Spleen (tissue), 11 donors: ENCODE data around the gene GRK5. TPM values are rescaled to one million over a fixed set of nuclear protein-coding genes. Genes with fewer than 3 reads are reported as not detected.

Source experiments
- DNase-seq: peaks from one replicate; pipeline ENCODE4 v3.0.0-alpha.2; 2020
- H3K27ac ChIP-seq, 8 donors: fragments of 200-600 bp; sonication (generic) in 7 of 8; 1 replicate in 4 of 8; 2 replicates in 4 of 8; pipeline versions ENCODE4 v1.5.0 to v1.8.0; 2016 to 2021; ENCODE audit warnings: inconsistent platforms in 4 of 8, mild to moderate bottlenecking in 4 of 8, moderate library complexity in 1 of 8
- H3K27me3 ChIP-seq, 7 donors: fragments of 200-600 bp; sonication (generic) in 6 of 7; replicated peaks in 1 of 7; 1 replicate in 4 of 7; 2 replicates in 3 of 7; pipeline versions ENCODE4 v1.5.0 to v1.8.0; 2016 to 2021; ENCODE audit warnings: inconsistent platforms in 3 of 7, mild to moderate bottlenecking in 1 of 7
- H3K36me3 ChIP-seq, 6 donors: fragments of 200-600 bp; sonication (generic) in 5 of 6; 1 replicate in 4 of 6; 2 replicates in 2 of 6; pipeline versions ENCODE4 v1.5.0 to v1.8.0; 2016 to 2021; ENCODE audit warnings: inconsistent platforms in 2 of 6
- H3K4me1 ChIP-seq, 6 donors: fragments of 200-600 bp; sonication (generic) in 5 of 6; 1 replicate in 3 of 6; 2 replicates in 3 of 6; pipeline versions ENCODE4 v1.5.0 to v1.8.0; 2016 to 2021; ENCODE audit warnings: inconsistent platforms in 3 of 6
- H3K4me3 ChIP-seq, 8 donors: fragments of 200-600 bp; sonication (generic) in 7 of 8; 1 replicate in 4 of 8; 2 replicates in 4 of 8; pipeline versions ENCODE4 v1.5.0 to v1.8.0; 2016 to 2021; ENCODE audit warnings: inconsistent platforms in 4 of 8, mild to moderate bottlenecking in 4 of 8, moderate library complexity in 2 of 8
- H3K9me3 ChIP-seq, 8 donors: fragments of 200-600 bp; sonication (generic) in 7 of 8; 1 replicate in 4 of 8; 2 replicates in 4 of 8; pipeline versions ENCODE4 v1.5.0 to v1.8.0; 2016 to 2021; ENCODE audit warnings: inconsistent platforms in 4 of 8
- CTCF ChIP-seq, 11 experiments: fragments of 200-600 bp in 7 of 11; fragments of 450-650 bp in 4 of 11; sonication (generic) in 4 of 11; IDR thresholded peaks in 8 of 11; conservative IDR thresholded peaks in 3 of 11; 1 replicate in 7 of 11; 2 replicates in 4 of 11; pipeline versions ENCODE4 v1.4.0 to v1.8.0; 2016 to 2021; ENCODE audit warnings: antibody characterized with exemption in 11 of 11, inconsistent platforms in 4 of 11, mild to moderate bottlenecking in 1 of 11
- POLR2A ChIP-seq, 3 donors: fragments of 450-650 bp; IDR thresholded peaks; one replicate each; pipeline ENCODE4 v1.5.1; 2017; ENCODE audit warnings: antibody characterized with exemption in 3 of 3, mild to moderate bottlenecking in 1 of 3
- POLR2AphosphoS5 ChIP-seq, 3 donors: sonication (generic); formaldehyde crosslinking; IDR thresholded peaks; one replicate each; pipeline ENCODE4 v1.5.1; 2017; ENCODE audit warnings: antibody characterized with exemption in 3 of 3
- WGBS, 5 donors: extraction: QIAGEN DNeasy Blood & Tissue Kit in 3 of 5; methylation state at CpG; one replicate each; pipeline versions ENCODE4 v1.1.5 to v1.1.7; 2013 to 2018; 5-methylcytosine and 5-hydroxymethylcytosine counted together
- intact Hi-C: fragments of 100-400 bp; cut with DNase I; formaldehyde crosslinking; loops from one replicate; pipeline ENCODE4 v1.15.0; 2023; ENCODE audit warnings: low total_unique reads
- polyA plus RNA-seq, 3 donors: library from polyadenylated mRNA; stranded (reverse); fragments of 200-250 nt; gene quantifications; one replicate each; pipeline ENCODE4 v1.2.1, GENCODE V29; 2013
- total RNA-seq, 7 donors: library from RNA; depleted of rRNA in 3 of 7; stranded (reverse); fragments of >200 nt in 3 of 7; fragmentation: NEBNext Ultra II Directional in 4 of 7; extraction: Animal tissue kit (Norgen Biotek cat#: 25700) in 4 of 7; gene quantifications; one replicate each; pipeline versions ENCODE4 v1.1.0 to v1.2.1, GENCODE V29; 2016 to 2021
- donor health status: healthy with polysubstance abuse.
- donor health status: DM: no; HTN: no; CAD: no; lungs with moderate emphysema.
- donor health status: DM: no; HTN: no; CAD: no.
- donor health status: Bipolar disorder and iron deficiency.
- donor health status: healthy.
- donor health status: DM: no; HTN: no; CAD: no.
- donor health status: DM: yes; HTN: yes; CAD: no.

The GRK5 gene
- total and polyA plus RNA-seq, 10 donors, result 15.5 to 85.2 (median 52.1) TPM

GRCh38 chr10:119352042-119352441 is 144.7 kb downstream of the GRK5 start:
- H3K27me3 ChIP-seq, result no peaks in the 10 kb centered on the region
- H3K4me1 ChIP-seq, result peaks cover 6 to 32% (median 20%) of the 10 kb centered on the region in 6 donors
- no peak overlapping the region for H3K4me3 ChIP-seq
- WGBS, 5 donors, result 72 to 99% (median 96%) methylated on average over 2 of the region's 2 CpGs
- DNase-seq, result no peak
- intact Hi-C loops, result no loop called here
- H3K27ac ChIP-seq, result no peak overlapping the region
- TF ChIP-seq POLR2AphosphoS5 (IDR thresholded peaks at IDR 0.05), result no peak
- TF ChIP-seq CTCF (IDR thresholded peaks at IDR 0.05 in 8 of 11, conservative IDR thresholded peaks at IDR 0.05 in 3 of 11), result no peak
- no peak for TF ChIP-seq POLR2A (IDR thresholded peaks at IDR 0.05)
- H3K9me3 ChIP-seq, result peaks cover 4 to 46% (median 34%) of the 10 kb centered on the region in 8 donors
- H3K36me3 ChIP-seq, result peaks cover 0 to 53% (median 12%) of the 10 kb centered on the region in 6 donors

GRCh38 chr10:119352807-119353206 is 145.4 kb downstream of the GRK5 start:
- Histone ChIP-seq H3K36me3 (peaks cover 0 to 51% (median 12%) of the 10 kb centered on the region in 6 donors), H3K4me3 (no peak overlapping the region), H3K27me3 (no peaks in the 10 kb centered on the region), H3K4me1 (peaks cover 6 to 35% (median 19%) of the 10 kb centered on the region in 6 donors), H3K27ac (no peak overlapping the region), H3K9me3 (peaks cover 4 to 46% (median 34%) of the 10 kb centered on the region in 8 donors)
- intact Hi-C loops, result no loop called here
- no peak for TF ChIP-seq CTCF (IDR thresholded peaks at IDR 0.05 in 8 of 11, conservative IDR thresholded peaks at IDR 0.05 in 3 of 11)
- no peak for TF ChIP-seq POLR2A (IDR thresholded peaks at IDR 0.05)
- TF ChIP-seq POLR2AphosphoS5 (IDR thresholded peaks at IDR 0.05), result no peak
- DNase-seq, result no peak
- 88 to 98% (median 95%) methylated on average over 6 of the region's 6 CpGs for WGBS, 5 donors

- Histone ChIP-seq H3K27ac (no peak overlapping the region), H3K27me3 (no peaks in the 10 kb centered on the region), H3K9me3 (peaks cover 4 to 46% (median 34%) of the 10 kb centered on the region in 8 donors), H3K4me1 (peaks cover 5 to 35% (median 20%) of the 10 kb centered on the region in 6 donors), H3K36me3 (peaks cover 0 to 50% (median 12%) of the 10 kb centered on the region in 6 donors), H3K4me3 (no peak overlapping the region)
- TF ChIP-seq POLR2AphosphoS5 (IDR thresholded peaks at IDR 0.05), result no peak
- TF ChIP-seq CTCF (IDR thresholded peaks at IDR 0.05 in 8 of 11, conservative IDR thresholded peaks at IDR 0.05 in 3 of 11), result no peak
- no peak for TF ChIP-seq POLR2A (IDR thresholded peaks at IDR 0.05)
- WGBS, 5 donors, result 96 to 100% (median 98%) methylated on average over 2 of the region's 2 CpGs
- no peak for DNase-seq
- intact Hi-C loops, result no loop called here
Measured at GRCh38 chr10:119353421-119353820, 146.1 kb downstream of the GRK5 start.

- H3K4me1 ChIP-seq, result peaks cover 0 to 38% (median 14%) of the 10 kb centered on the region in 6 donors
- H3K27ac ChIP-seq, result no peak overlapping the region
- H3K4me3 ChIP-seq, result no peak overlapping the region
- no peaks in the 10 kb centered on the region for H3K27me3 ChIP-seq
- DNase-seq, result no peak
- peaks cover 4 to 38% (median 28%) of the 10 kb centered on the region in 8 donors for H3K9me3 ChIP-seq
- TF ChIP-seq POLR2AphosphoS5 (IDR thresholded peaks at IDR 0.05), result no peak
- TF ChIP-seq CTCF (IDR thresholded peaks at IDR 0.05 in 8 of 11, conservative IDR thresholded peaks at IDR 0.05 in 3 of 11), result peak in 9 of 11 experiments; percentile 13 to 46 (median 23)
- 90 to 97% (median 94%) methylated on average over 2 of the region's 2 CpGs for WGBS, 5 donors
- peaks cover 0 to 34% (median 0%) of the 10 kb centered on the region in 6 donors for H3K36me3 ChIP-seq
- intact Hi-C loops, result no loop called here
Measured at GRCh38 chr10:119355930-119356329, 148.6 kb downstream of the GRK5 start.
